BE2C (cell line): Measurements from ENCODE around the gene C14orf93.

Source experiments
- DNase-seq: peaks from one replicate; pipeline ENCODE4 v3.0.0-alpha.2; 2020
- H3K27me3 ChIP-seq: fragments of 250-450 bp; sonication (Bioruptor Pico); 2 replicates; pipeline ENCODE4 v1.5.1; 2020; ENCODE audit warnings: mild to moderate bottlenecking
- H3K36me3 ChIP-seq: fragments of 250-450 bp; sonication (Bioruptor Pico); 2 replicates; pipeline ENCODE4 v1.5.1; 2020; ENCODE audit warnings: mild to moderate bottlenecking
- H3K4me1 ChIP-seq: fragments of 250-450 bp; sonication (Bioruptor Pico); 2 replicates; pipeline ENCODE4 v1.5.1; 2020
- H3K4me3 ChIP-seq: 2 replicates; pipeline ENCODE4 v1.5.1; 2011; ENCODE audit warnings: low read depth, low read length
- H3K9me3 ChIP-seq: fragments of 250-450 bp; sonication (Bioruptor Pico); 2 replicates; pipeline ENCODE4 v1.5.1; 2020
- CTCF ChIP-seq: IDR thresholded peaks from 2 replicates; pipeline ENCODE4 v1.5.1; 2012; ENCODE audit warnings: mild to moderate bottlenecking, low read depth, low read length

C14orf93 gene

GRCh38 chr14:22984959-22985658 is 24.8 kb downstream of the C14orf93 start:
- Histone ChIP-seq H3K9me3 (no peaks in the 10 kb centered on the region), H3K4me1 (0 out of 2 replicates have a peak, but pooled peaks cover 2% of the 10 kb centered on the region), H3K36me3 (no peaks in the 10 kb centered on the region; the same call in none of the 2 replicates), H3K27me3 (peaks cover 16% of the 10 kb centered on the region), H3K4me3 (no peak overlapping the region)
- no peak for TF ChIP-seq CTCF
- no peak for DNase-seq

GRCh38 chr14:22982477-22983245 is 27.3 kb downstream of the C14orf93 start, which contains the start of gene AJUBA:
Gene AJUBA (minus strand): TSS chr14:22982551. CDS start chr14:22982266, 285 bp downstream.
- peaks cover 16% of the 10 kb centered on the region for H3K27me3 ChIP-seq
- DNase-seq, result peak; percentile 80
- H3K4me1 ChIP-seq, result peaks cover 10% of the 10 kb centered on the region
- no peaks in the 10 kb centered on the region; the same call in 1 of the 2 replicates for H3K36me3 ChIP-seq
- no peaks in the 10 kb centered on the region for H3K9me3 ChIP-seq
- H3K4me3 ChIP-seq, result peak within 1 kb of the TSS; percentile 83
- no peak for TF ChIP-seq CTCF

GRCh38 chr14:22981876-22982476 is 28.0 kb downstream of the C14orf93 start:
- TF ChIP-seq CTCF, result no peak
- Histone ChIP-seq H3K4me3 (peak overlapping the region; percentile 83), H3K27me3 (peaks cover 16% of the 10 kb centered on the region), H3K9me3 (no peaks in the 10 kb centered on the region), H3K36me3 (no peaks in the 10 kb centered on the region; the same call in 1 of the 2 replicates), H3K4me1 (peaks cover 16% of the 10 kb centered on the region)
- DNase-seq, result peak; percentile 15

- TF ChIP-seq CTCF, result no peak
These were observed 28.7 kb downstream of the C14orf93 start for GRCh38 chr14:22981090-22981875.

GRCh38 chr14:22980672-22981089 is 29.3 kb downstream of the C14orf93 start:
- no peak overlapping the region for H3K4me3 ChIP-seq
- H3K9me3 ChIP-seq, result no peaks in the 10 kb centered on the region
- DNase-seq, result no peak
- peaks cover 16% of the 10 kb centered on the region for H3K27me3 ChIP-seq
- H3K4me1 ChIP-seq, result peaks cover 19% of the 10 kb centered on the region
- no peak for TF ChIP-seq CTCF
- H3K36me3 ChIP-seq, result no peaks in the 10 kb centered on the region

More at GRCh38 chr14:22981090-22981875, 28.7 kb downstream of the C14orf93 start:
- peaks cover 16% of the 10 kb centered on the region for H3K27me3 ChIP-seq
- no peaks in the 10 kb centered on the region for H3K9me3 ChIP-seq
- peak overlapping the region; percentile 83 for H3K4me3 ChIP-seq
- peaks cover 19% of the 10 kb centered on the region for H3K4me1 ChIP-seq
- peak; percentile 18 for DNase-seq
- no peaks in the 10 kb centered on the region for H3K36me3 ChIP-seq
